Activated CD4-positive, alpha-beta T cell treated with anti-CD3 and anti-CD28 coated beads, Interleukin-10, Interleukin-2, amounts not matched to agents 100 ng/mL and 50 ng/mL, durations not matched to agents 16 hours and 8 hours (primary cell): ENCODE measurements around the gene LRFN3.
A peak's percentile ranks its signal among the peaks of the same experiment; 100 is the strongest.
"Not testable (repeated sequence)": the region's sequence is repeated elsewhere in the genome, so short reads cannot be mapped to it uniquely, and the experiment has no call there.

Experiments used
- DNase-seq: peaks from one replicate; pipeline ENCODE4 v3.0.0-alpha.2; 2020

The LRFN3 gene

GRCh38 chr19:35935911-35936737 is at the start of gene LRFN3:
Gene LRFN3, plus strand, starts transcription at chr19:35936374. Its CDS starts 3,052 bp downstream, at chr19:35939426.
- DNase-seq = peak; percentile 70

GRCh38 chr19:35887197-35887596 is 49.0 kb upstream of the LRFN3 start:
- DNase-seq = no peak

- DNase-seq = no peak
Observed at GRCh38 chr19:35888398-35888797, 47.8 kb upstream of the LRFN3 start.

- DNase-seq = no peak
Observed at GRCh38 chr19:35889370-35890112, 46.6 kb upstream of the LRFN3 start.

- no peak for DNase-seq
Observed at GRCh38 chr19:35890113-35890650, 46.0 kb upstream of the LRFN3 start.

GRCh38 chr19:35891819-35892218 is 44.4 kb upstream of the LRFN3 start:
- DNase-seq = not testable (repeated sequence)

- DNase-seq = no peak
Observed at GRCh38 chr19:35894342-35894741, 41.8 kb upstream of the LRFN3 start.

- no peak for DNase-seq
Observed at GRCh38 chr19:35895911-35896642, 40.1 kb upstream of the LRFN3 start.

- no peak for DNase-seq
Observed at GRCh38 chr19:35896643-35897040, 39.5 kb upstream of the LRFN3 start.

GRCh38 chr19:35897706-35898451 is 38.3 kb upstream of the LRFN3 start:
- DNase-seq = no peak

GRCh38 chr19:35898499-35898809 is 37.7 kb upstream of the LRFN3 start:
- DNase-seq = no peak

- DNase-seq = peak; percentile 91
Observed at GRCh38 chr19:35899547-35900214, 36.5 kb upstream of the LRFN3 start.

- no peak for DNase-seq
Observed at GRCh38 chr19:35901055-35901644, 35.0 kb upstream of the LRFN3 start.

- peak; percentile 71 for DNase-seq
Observed at GRCh38 chr19:35901854-35902661, 34.1 kb upstream of the LRFN3 start, which contains the start of gene HCST. Gene HCST, plus strand, starts transcription at chr19:35902529. Its CDS starts 65 bp downstream, at chr19:35902594.

GRCh38 chr19:35902870-35903475 is 33.2 kb upstream of the LRFN3 start:
- DNase-seq = no peak

- peak; percentile 97 for DNase-seq
Observed at GRCh38 chr19:35903550-35904179, 32.5 kb upstream of the LRFN3 start.

GRCh38 chr19:35904311-35905068 is 31.7 kb upstream of the LRFN3 start:
- no peak for DNase-seq

GRCh38 chr19:35905178-35905727 is 30.9 kb upstream of the LRFN3 start:
- DNase-seq = no peak

GRCh38 chr19:35907377-35907745 is 28.8 kb upstream of the LRFN3 start:
- DNase-seq = no peak
